ENCODE measurements around the gene AGER.

DNA sequence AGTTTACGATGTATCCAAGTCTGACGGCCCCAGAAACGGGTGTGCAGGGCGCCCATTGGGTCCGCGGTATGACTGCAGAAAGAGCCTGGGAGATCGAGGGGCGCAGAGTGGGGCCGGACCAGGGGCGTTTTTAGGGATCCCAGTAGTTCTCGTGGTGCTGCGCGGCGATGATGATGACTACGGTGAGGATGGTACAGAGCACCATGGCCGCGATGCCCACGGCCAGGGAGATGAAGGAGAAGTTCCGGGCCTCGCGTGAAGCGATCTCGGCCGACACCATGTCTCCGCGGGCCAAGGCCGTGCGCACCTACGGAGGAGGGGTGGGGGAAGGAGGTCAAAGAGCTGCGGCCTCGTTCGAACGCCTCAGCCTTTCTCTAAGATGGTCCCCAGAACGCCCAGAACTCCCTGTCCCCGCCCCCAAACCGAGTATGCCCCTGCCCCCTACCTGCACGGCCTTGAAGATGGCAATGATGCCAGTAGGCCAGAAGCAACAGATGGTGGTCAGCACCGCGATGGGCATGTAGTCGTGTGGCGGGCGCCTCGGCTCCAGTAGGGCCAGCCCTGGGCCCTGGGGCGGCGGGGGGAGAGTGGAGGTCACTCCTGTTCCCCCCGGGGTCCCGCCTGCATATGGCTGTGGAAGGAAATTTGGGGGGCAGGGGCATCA is 34.8 kb downstream of the AGER start:
- TF ChIP-seq POLR2A (IDR thresholded peaks at IDR 0.05) (no peak), CTCF (IDR thresholded peaks at IDR 0.05) (peak in 1 of 7 experiments; percentile 1)
